ENCODE results near the gene SLC11A1.
A peak's percentile ranks its signal among the peaks of the same experiment; 100 is the strongest.

The SLC11A1 gene

GRCh38 chr2:218404351-218405085 lies 22.4 kb downstream of the SLC11A1 start:
- no peak for DNase-seq (ENCODE audit: low spot score)
- no peak for FAIRE-seq

DNA sequence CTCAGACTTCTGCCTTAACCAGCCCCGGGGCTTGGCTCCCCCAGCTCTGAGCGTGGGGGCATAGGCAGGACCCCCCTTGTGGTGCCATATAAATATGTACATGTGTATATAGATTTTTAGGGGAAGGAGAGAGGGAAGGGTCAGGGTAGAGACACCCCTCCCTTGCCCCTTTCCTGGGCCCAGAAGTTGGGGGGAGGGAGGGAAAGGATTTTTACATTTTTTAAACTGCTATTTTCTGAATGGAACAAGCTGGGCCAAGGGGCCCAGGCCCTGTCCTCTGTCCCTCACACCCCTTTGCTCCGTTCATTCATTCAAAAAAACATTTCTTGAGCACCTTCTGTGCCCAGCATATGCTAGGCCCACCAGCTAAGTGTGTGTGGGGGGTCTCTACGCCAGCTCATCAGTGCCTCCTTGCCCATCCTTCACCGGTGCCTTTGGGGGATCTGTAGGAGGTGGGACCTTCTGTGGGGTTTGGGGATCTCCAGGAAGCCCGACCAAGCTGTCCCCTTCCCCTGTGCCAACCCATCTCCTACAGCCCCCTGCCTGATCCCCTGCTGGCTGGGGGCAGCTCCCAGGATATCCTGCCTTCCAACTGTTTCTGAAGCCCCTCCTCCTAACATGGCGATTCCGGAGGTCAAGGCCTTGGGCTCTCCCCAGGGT lies 23.1 kb downstream of the SLC11A1 start:
- FAIRE-seq (no peak), DNase-seq (ENCODE audit: low spot score) (no peak)

- FAIRE-seq, result no peak
- no peak for DNase-seq (ENCODE audit: low spot score)
These were observed 23.7 kb downstream of the SLC11A1 start for GRCh38 chr2:218405746-218406208.

DNA sequence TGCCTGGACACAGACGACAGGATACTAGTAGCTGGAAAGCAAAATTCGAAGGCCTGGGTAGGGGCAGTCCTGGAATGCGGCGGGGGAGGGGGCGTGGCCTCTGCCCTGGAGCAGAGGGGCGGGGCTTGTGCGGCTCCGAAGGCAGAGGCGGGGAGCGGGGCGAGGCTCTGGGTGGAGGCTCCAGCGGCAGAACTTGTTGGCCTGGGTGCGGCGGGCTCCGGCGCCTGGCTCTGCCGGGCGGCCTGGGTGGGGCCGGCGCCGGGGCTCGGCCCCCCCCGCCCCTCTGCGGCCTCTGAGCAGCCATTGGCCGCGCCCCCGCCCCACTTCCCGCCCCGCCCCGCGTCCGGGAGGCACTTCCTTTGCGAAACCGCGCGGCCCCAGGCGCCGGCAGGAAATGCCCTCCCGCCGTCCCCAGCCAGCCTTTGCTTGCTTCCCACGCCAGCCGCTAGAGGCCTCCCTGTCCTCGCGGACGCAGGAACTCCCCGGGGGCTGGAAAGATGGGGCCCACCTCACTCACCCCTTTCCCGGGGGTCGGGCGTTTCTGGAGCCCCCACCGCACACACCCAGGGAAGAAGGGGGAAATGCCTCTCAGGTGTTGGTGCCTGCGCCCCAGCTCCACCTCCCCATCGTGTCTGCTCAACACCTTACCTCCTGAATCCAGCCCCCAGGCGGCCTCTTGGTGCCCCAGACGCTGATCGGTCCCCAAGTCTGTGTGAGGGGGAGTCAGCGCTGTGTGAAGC lies 24.3 kb downstream of the SLC11A1 start:
- DNase-seq (ENCODE audit: low spot score) (peak; percentile 98), FAIRE-seq (no peak)

DNA sequence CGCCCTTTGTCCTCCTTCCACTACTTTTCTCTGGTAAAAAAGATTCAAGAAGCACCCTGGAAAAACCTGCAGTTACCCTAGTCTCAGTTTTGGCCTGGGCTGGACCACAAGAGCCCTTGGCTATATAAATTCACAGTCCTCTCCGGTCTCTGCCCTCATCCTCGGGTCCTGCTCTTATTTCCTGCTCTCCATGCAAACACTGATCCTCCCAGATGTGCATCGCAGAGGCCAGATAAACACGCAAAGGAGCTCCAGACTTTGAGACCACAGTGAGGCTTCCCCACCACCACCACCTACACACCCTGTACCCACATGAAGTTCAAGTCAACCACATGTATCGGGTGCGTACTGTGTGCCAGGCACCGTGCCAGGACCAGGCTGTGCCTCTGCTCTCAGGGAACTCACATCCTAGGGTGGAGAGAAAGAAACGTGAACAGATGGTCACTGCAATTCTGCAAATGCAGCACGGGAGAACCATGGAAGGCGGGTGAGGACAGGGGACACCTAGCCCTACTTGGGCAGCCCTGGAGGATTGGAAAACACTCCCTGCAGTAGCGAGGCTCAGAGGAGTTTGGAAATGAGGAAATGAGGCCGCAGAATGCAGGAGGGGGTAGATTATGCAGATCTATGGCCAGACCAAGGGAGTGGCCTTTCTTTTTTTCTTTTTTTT lies 25.0 kb downstream of the SLC11A1 start:
- FAIRE-seq (peak; percentile 90), DNase-seq (ENCODE audit: low spot score) (no peak)

GRCh38 chr2:218407717-218408116 lies 25.6 kb downstream of the SLC11A1 start:
- no peak for FAIRE-seq
- no peak for DNase-seq (ENCODE audit: low spot score)

DNA sequence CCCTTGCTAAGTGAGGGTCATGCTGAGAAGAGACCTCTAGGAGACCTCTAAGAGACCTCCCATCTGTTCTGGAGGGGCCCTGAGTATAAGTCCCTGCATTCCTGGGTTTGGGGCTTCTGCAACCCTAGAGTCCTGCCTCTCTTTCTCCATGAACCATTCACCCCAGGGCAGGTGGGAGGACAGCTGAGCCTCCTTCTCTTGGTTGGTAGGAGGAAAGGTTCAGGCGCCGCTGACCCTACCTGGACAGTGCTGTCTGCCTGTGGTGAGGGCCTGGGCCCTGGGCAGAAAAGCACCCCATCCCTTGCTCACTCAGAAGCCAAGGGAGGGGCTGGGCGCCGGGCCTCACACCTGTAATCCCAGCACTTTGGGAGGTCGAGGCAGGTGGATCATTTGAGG lies 36.2 kb downstream of the SLC11A1 start:
- DNase-seq (ENCODE audit: low spot score) (no peak), FAIRE-seq (no peak)

GRCh38 chr2:218418717-218419458 lies 36.8 kb downstream of the SLC11A1 start, which contains the start of gene VIL1:
Gene VIL1 (plus strand): TSS chr2:218419123. CDS start chr2:218423779, 4,656 bp downstream.
- FAIRE-seq (no peak), DNase-seq (ENCODE audit: low spot score) (no peak)

GRCh38 chr2:218419630-218420216 lies 37.6 kb downstream of the SLC11A1 start:
- no peak for FAIRE-seq
- no peak for DNase-seq (ENCODE audit: low spot score)

- FAIRE-seq, result no peak
- no peak for DNase-seq (ENCODE audit: low spot score)
These were observed 39.0 kb downstream of the SLC11A1 start for GRCh38 chr2:218421027-218421426.

DNA sequence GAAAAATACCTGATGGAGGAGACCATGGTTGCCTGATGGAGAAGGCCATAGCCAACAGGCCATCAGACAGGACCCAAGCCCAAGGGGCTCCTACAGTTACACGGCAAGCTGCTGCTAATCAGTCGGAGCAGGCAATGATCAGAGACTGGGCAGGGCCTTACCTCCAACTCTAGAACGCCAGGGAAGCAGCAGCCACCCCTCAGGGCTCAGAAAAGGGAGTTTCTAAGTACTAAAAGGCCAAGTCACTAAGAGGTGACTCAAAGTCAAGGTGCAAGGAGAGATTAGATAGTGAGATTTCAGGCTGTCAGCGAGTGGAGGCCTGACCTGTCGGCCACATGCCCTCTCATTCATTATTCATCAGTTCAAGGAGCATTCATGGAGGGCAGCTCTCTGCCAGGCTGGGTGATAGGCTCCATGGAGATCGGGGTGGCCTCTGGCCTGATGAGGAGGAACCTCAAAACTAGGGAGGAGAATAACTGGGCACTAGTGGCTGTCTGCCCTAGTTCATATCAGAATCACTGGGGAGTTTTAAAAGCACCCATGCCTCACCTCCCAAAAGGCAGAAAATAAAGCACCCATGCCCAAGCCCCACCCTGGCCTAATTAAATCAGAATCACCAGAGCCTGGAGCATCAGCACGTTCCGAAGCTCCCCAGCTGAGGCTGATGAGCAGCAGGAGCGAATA lies 40.5 kb downstream of the SLC11A1 start:
- FAIRE-seq, result no peak
- DNase-seq (ENCODE audit: low spot score), result no peak

GRCh38 chr2:218423584-218423983 lies 41.5 kb downstream of the SLC11A1 start:
- DNase-seq (ENCODE audit: low spot score) (no peak), FAIRE-seq (no peak)

GRCh38 chr2:218425531-218425930 lies 43.5 kb downstream of the SLC11A1 start:
- no peak for DNase-seq (ENCODE audit: low spot score)
- no peak for FAIRE-seq

- no peak for DNase-seq (ENCODE audit: low spot score)
These were observed 45.7 kb downstream of the SLC11A1 start for GRCh38 chr2:218427741-218428140.

GRCh38 chr2:218428846-218429558 lies 46.9 kb downstream of the SLC11A1 start:
- no peak for DNase-seq (ENCODE audit: low spot score)
- no peak for FAIRE-seq

More at GRCh38 chr2:218427741-218428140, 45.7 kb downstream of the SLC11A1 start:
- no peak for FAIRE-seq

- FAIRE-seq (no peak), DNase-seq (ENCODE audit: low spot score) (no peak)
These were observed 48.0 kb downstream of the SLC11A1 start for GRCh38 chr2:218429911-218430692.

- FAIRE-seq, result no peak
- no peak for DNase-seq (ENCODE audit: low spot score)
These were observed 48.6 kb downstream of the SLC11A1 start for GRCh38 chr2:218430721-218431120.

GRCh38 chr2:218431878-218432277 lies 49.8 kb downstream of the SLC11A1 start:
- DNase-seq (ENCODE audit: low spot score) (no peak), FAIRE-seq (no peak)

Data from urothelium cell line (cell line).